HepG2 (cell line): ENCODE measurements around the gene ZNF777. TPM values are rescaled to one million over a fixed set of nuclear protein-coding genes. Genes with fewer than 3 reads are reported as not detected.

Experiments
- ATF1 ChIP-seq: IDR thresholded peaks from 2 replicates; pipeline ENCODE4 v1.6.1; 2016; ENCODE audit warnings: mild to moderate bottlenecking, control low read depth
- BATF2 ChIP-seq: sonication (generic); formaldehyde crosslinking; IDR thresholded peaks from 2 replicates; pipeline ENCODE4 v1.8.0; 2022; ENCODE audit warnings: mild to moderate bottlenecking, missing genetic modification reagents, moderate library complexity
- CC2D1A ChIP-seq: sonication (generic); formaldehyde crosslinking; IDR thresholded peaks from 2 replicates; pipeline ENCODE4 v1.8.1; 2023; ENCODE audit warnings: mild to moderate bottlenecking, missing genetic modification reagents
- EED ChIP-seq: sonication (generic); formaldehyde crosslinking; IDR thresholded peaks from 2 replicates; pipeline ENCODE4 v1.5.0; 2020; ENCODE audit warnings: mild to moderate bottlenecking, missing genetic modification reagents
- HMGXB3 ChIP-seq: sonication (generic); formaldehyde crosslinking; IDR thresholded peaks from 2 replicates; pipeline ENCODE4 v1.4.0; 2020; ENCODE audit warnings: missing genetic modification reagents, borderline replicate concordance
- IRF1 ChIP-seq: sonication (generic); formaldehyde crosslinking; IDR thresholded peaks from 2 replicates; pipeline ENCODE4 v1.4.0; 2020; ENCODE audit warnings: low read depth, mild to moderate bottlenecking, missing genetic modification reagents
- KAT8 ChIP-seq: IDR thresholded peaks from 2 replicates; pipeline ENCODE4 v1.6.1; 2016; ENCODE audit warnings: missing genetic modification reagents, missing compliant biosample characterization
- KDM5A ChIP-seq: fragments of 200-600 bp; sonication (generic); IDR thresholded peaks from 2 replicates; pipeline ENCODE4 v1.7.0; 2018; ENCODE audit warnings: antibody characterized with exemption, mild to moderate bottlenecking, low read length, borderline replicate concordance
- NFIB ChIP-seq: sonication (generic); formaldehyde crosslinking; IDR thresholded peaks from 2 replicates; pipeline ENCODE4 v1.9.0; 2021; ENCODE audit warnings: missing genetic modification reagents, mild to moderate bottlenecking, borderline replicate concordance
- SRSF1 ChIP-seq: fragments of 200-400 bp; formaldehyde crosslinking; optimal IDR thresholded peaks from 2 replicates; pipeline ENCODE3; 2017; ENCODE audit warnings: mild to moderate bottlenecking, low read depth, low read length, moderate library complexity
- TAF1 ChIP-seq: sonication (generic); formaldehyde crosslinking; IDR thresholded peaks from 2 replicates; pipeline ENCODE4 v1.4.0; 2020; ENCODE audit warnings: missing genetic modification reagents
- XRCC5 ChIP-seq: fragments of 200-400 bp; formaldehyde crosslinking; optimal IDR thresholded peaks from 2 replicates; pipeline ENCODE3; 2017; ENCODE audit warnings: mild to moderate bottlenecking, low read length
- YEATS4 ChIP-seq: sonication (generic); formaldehyde crosslinking; IDR thresholded peaks from 2 replicates; pipeline ENCODE4 v1.4.0; 2020; ENCODE audit warnings: missing genetic modification reagents, borderline replicate concordance
- ZNF337 ChIP-seq: sonication (generic); formaldehyde crosslinking; IDR thresholded peaks from 2 replicates; pipeline ENCODE4 v1.5.1; 2020; ENCODE audit warnings: missing genetic modification reagents, low read depth, mild to moderate bottlenecking, borderline replicate concordance
- ZNF382 ChIP-seq: sonication (generic); formaldehyde crosslinking; IDR thresholded peaks from 2 replicates; pipeline ENCODE4 v1.5.0; 2020; ENCODE audit warnings: missing genetic modification reagents, mild to moderate bottlenecking, borderline replicate concordance
- ZSCAN22 ChIP-seq: sonication (generic); formaldehyde crosslinking; IDR thresholded peaks from 2 replicates; pipeline ENCODE4 v1.4.0; 2020; ENCODE audit warnings: mild to moderate bottlenecking, missing genetic modification reagents
- polyA plus RNA-seq, 8 experiments: library from polyadenylated mRNA; depleted of rRNA in 3 of 8; stranded (reverse) in 7 of 8; unstranded in 1 of 8; fragments of >200 nt; fragmentation: Illumina TruSeq in 4 of 8; extraction: Trizol in 4 of 8; gene quantifications; 2 replicates each; pipeline versions ENCODE4 v1.2.1 to v1.2.3, GENCODE V29; 2011 to 2016; ENCODE audit warnings: low read depth in 4 of 8, missing spikeins in 1 of 8, mixed read lengths in 1 of 8; ENCODE audit not compliant: insufficient read depth in 1 of 8
- total RNA-seq, 5 experiments: library from RNA; depleted of rRNA; stranded (reverse); fragments of >200 nt; fragmentation: Illumina TruSeq; extraction: Trizol; gene quantifications; 2 replicates each; pipeline ENCODE4 v1.2.3, GENCODE V29; 2016; ENCODE audit warnings: low read depth in 1 of 5
- TF ChIP-seq, protein P1 (sequence below): sonication (generic); formaldehyde crosslinking; IDR thresholded peaks from 2 replicates; pipeline ENCODE4 v1.5.0; 2020; ENCODE audit warnings: mild to moderate bottlenecking, missing genetic modification reagents, moderate library complexity
- TF ChIP-seq, protein P2 (sequence below): sonication (generic); formaldehyde crosslinking; IDR thresholded peaks from 2 replicates; pipeline ENCODE4 v1.4.0; 2020; ENCODE audit warnings: missing genetic modification reagents
- TF ChIP-seq, protein P3 (sequence below): sonication (generic); formaldehyde crosslinking; IDR thresholded peaks from 2 replicates; pipeline ENCODE4 v1.8.0; 2022; ENCODE audit warnings: mild to moderate bottlenecking, missing genetic modification reagents

Gene ZNF777
- total and polyA plus RNA-seq, 2 of the 13 experiments (the other 11 are each of a cell fraction or from before 2014, with no cell fraction given) = 3.8 to 6.0 TPM

- TF ChIP-seq ZNF382 (CRISPR knock-in tag) (no peak), BATF2 (no peak), SRSF1 (no peak), ATF1 (CRISPR knock-in tag) (no peak), XRCC5 (peak; percentile 91), IRF1 (CRISPR knock-in tag) (no peak), HMGXB3 (CRISPR knock-in tag) (0 out of 2 replicates have a peak, but pooled peaks have one; percentile 19), ZNF337 (CRISPR knock-in tag) (no peak; the same call in 1 of the 2 replicates), TAF1 (CRISPR knock-in tag) (peak; percentile 69), KAT8 (CRISPR knock-in tag) (peak; percentile 46; the same call in 1 of the 2 replicates), CC2D1A (CRISPR knock-in tag) (no peak), EED (CRISPR knock-in tag) (peak; percentile 83; the same call in 1 of the 2 replicates), YEATS4 (CRISPR knock-in tag) (peak; percentile 79; the same call in 1 of the 2 replicates), KDM5A (0 out of 2 replicates have a peak, but pooled peaks have one; percentile 26), ZSCAN22 (CRISPR knock-in tag) (no peak), NFIB (CRISPR knock-in tag) (no peak)
- TF ChIP-seq, protein P1, sequence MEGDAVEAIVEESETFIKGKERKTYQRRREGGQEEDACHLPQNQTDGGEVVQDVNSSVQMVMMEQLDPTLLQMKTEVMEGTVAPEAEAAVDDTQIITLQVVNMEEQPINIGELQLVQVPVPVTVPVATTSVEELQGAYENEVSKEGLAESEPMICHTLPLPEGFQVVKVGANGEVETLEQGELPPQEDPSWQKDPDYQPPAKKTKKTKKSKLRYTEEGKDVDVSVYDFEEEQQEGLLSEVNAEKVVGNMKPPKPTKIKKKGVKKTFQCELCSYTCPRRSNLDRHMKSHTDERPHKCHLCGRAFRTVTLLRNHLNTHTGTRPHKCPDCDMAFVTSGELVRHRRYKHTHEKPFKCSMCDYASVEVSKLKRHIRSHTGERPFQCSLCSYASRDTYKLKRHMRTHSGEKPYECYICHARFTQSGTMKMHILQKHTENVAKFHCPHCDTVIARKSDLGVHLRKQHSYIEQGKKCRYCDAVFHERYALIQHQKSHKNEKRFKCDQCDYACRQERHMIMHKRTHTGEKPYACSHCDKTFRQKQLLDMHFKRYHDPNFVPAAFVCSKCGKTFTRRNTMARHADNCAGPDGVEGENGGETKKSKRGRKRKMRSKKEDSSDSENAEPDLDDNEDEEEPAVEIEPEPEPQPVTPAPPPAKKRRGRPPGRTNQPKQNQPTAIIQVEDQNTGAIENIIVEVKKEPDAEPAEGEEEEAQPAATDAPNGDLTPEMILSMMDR (CRISPR knock-in tag) = peak; percentile 70
- TF ChIP-seq, protein P2, sequence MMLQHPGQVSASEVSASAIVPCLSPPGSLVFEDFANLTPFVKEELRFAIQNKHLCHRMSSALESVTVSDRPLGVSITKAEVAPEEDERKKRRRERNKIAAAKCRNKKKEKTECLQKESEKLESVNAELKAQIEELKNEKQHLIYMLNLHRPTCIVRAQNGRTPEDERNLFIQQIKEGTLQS = no peak; the same call in 1 of the 2 replicates
- TF ChIP-seq, protein P3, sequence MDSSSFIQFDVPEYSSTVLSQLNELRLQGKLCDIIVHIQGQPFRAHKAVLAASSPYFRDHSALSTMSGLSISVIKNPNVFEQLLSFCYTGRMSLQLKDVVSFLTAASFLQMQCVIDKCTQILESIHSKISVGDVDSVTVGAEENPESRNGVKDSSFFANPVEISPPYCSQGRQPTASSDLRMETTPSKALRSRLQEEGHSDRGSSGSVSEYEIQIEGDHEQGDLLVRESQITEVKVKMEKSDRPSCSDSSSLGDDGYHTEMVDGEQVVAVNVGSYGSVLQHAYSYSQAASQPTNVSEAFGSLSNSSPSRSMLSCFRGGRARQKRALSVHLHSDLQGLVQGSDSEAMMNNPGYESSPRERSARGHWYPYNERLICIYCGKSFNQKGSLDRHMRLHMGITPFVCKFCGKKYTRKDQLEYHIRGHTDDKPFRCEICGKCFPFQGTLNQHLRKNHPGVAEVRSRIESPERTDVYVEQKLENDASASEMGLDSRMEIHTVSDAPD (CRISPR knock-in tag) = no peak
Observed at GRCh38 chr7:149460493-149461277, at the start of gene ZNF777 (continued).
